Muscle of leg (tissue), 11 donors: ENCODE measurements around the gene H6PD. TPM values are rescaled to one million over a fixed set of nuclear protein-coding genes. Genes with fewer than 3 reads are reported as not detected.

Experiments used
- DNase-seq: peaks from one replicate; pipeline ENCODE4 v3.0.0; 2013
- H3K27ac ChIP-seq: one replicate; pipeline ENCODE4 v1.5.1; 2013; ENCODE audit warnings: mild to moderate bottlenecking, low read length, control low read depth
- H3K27me3 ChIP-seq: one replicate; pipeline ENCODE4 v1.6.1; 2013; ENCODE audit warnings: low read length; ENCODE audit not compliant: control insufficient read depth, insufficient read depth
- H3K36me3 ChIP-seq: one replicate; pipeline ENCODE4 v1.6.1; 2013; ENCODE audit warnings: low read length; ENCODE audit not compliant: control insufficient read depth, insufficient read depth
- H3K4me1 ChIP-seq: one replicate; pipeline ENCODE4 v1.6.1; 2013; ENCODE audit warnings: low read length; ENCODE audit not compliant: control insufficient read depth, insufficient read depth
- H3K4me3 ChIP-seq: one replicate; pipeline ENCODE4 v1.5.1; 2013; ENCODE audit warnings: low read length, control low read depth
- H3K9me3 ChIP-seq: replicated peaks from 2 replicates; pipeline ENCODE4 v1.6.1; 2013; ENCODE audit warnings: low read depth, low read length; ENCODE audit not compliant: control insufficient read depth
- WGBS: methylation state at CpG from one replicate; pipeline ENCODE4 v1.1.5; 2013; ENCODE audit warnings: missing lambda C conversion rate; ENCODE audit not compliant: insufficient coverage; 5-methylcytosine and 5-hydroxymethylcytosine counted together
- polyA plus RNA-seq, 8 donors: library from polyadenylated mRNA; unstranded; fragments of 120-200 nt; gene quantifications; one replicate each; pipeline versions ENCODE4 v1.2.1 to v1.2.3, GENCODE V29; 2013; ENCODE audit warnings: inconsistent platforms in 1 of 8, low replicate concordance in 1 of 8; ENCODE audit not compliant: insufficient read length in 8 of 8, insufficient read depth in 1 of 8
- total RNA-seq: library from RNA; stranded (reverse); fragments of 120-200 nt; gene quantifications from one replicate; pipeline ENCODE4 v1.2.4, GENCODE V29; 2013

H6PD gene
- total and polyA plus RNA-seq, 9 donors, result 24.1 to 49.1 (median 36.5) TPM

- no peak for DNase-seq
- WGBS, result 80% methylated on average over 14 of the region's 14 CpGs
- H3K9me3 ChIP-seq, result no peaks in the 10 kb centered on the region
- H3K27ac ChIP-seq, result no peak overlapping the region
- no peaks in the 10 kb centered on the region for H3K36me3 ChIP-seq
- H3K4me3 ChIP-seq, result no peak overlapping the region
- peaks cover 6% of the 10 kb centered on the region for H3K27me3 ChIP-seq
- peaks cover 20% of the 10 kb centered on the region for H3K4me1 ChIP-seq
Measured at GRCh38 chr1:9306006-9306405, 71.4 kb downstream of the H6PD start.

- WGBS, result 30% methylated on average over 8 of the region's 10 CpGs
Measured at GRCh38 chr1:9307303-9307702, 72.7 kb downstream of the H6PD start.

GRCh38 chr1:9308236-9308785, 73.7 kb downstream of the H6PD start:
- no peak overlapping the region for H3K4me3 ChIP-seq
- no peak overlapping the region for H3K27ac ChIP-seq
- 66% methylated on average over 3 of the region's 9 CpGs for WGBS
- H3K4me1 ChIP-seq, result peaks cover 8% of the 10 kb centered on the region
- no peak for DNase-seq
- no peaks in the 10 kb centered on the region for H3K9me3 ChIP-seq
- H3K27me3 ChIP-seq, result peaks cover 2% of the 10 kb centered on the region
- no peaks in the 10 kb centered on the region for H3K36me3 ChIP-seq

More at GRCh38 chr1:9307303-9307702, 72.7 kb downstream of the H6PD start:
- Histone ChIP-seq H3K4me3 (no peak overlapping the region), H3K36me3 (no peaks in the 10 kb centered on the region), H3K9me3 (no peaks in the 10 kb centered on the region), H3K27me3 (peaks cover 6% of the 10 kb centered on the region), H3K4me1 (peaks cover 18% of the 10 kb centered on the region), H3K27ac (no peak overlapping the region)
- DNase-seq, result no peak

- no peak for DNase-seq
- Histone ChIP-seq H3K27me3 (peaks cover 2% of the 10 kb centered on the region), H3K4me3 (no peak overlapping the region), H3K9me3 (no peaks in the 10 kb centered on the region), H3K27ac (no peak overlapping the region), H3K36me3 (no peaks in the 10 kb centered on the region), H3K4me1 (peaks cover 7% of the 10 kb centered on the region)
- WGBS, result no CpG with 5 or more reads among the region's 8 CpGs
Measured at GRCh38 chr1:9309080-9309479, 74.5 kb downstream of the H6PD start.

GRCh38 chr1:9309991-9310390, 75.4 kb downstream of the H6PD start:
- Histone ChIP-seq H3K4me3 (no peak overlapping the region), H3K4me1 (peaks cover 7% of the 10 kb centered on the region), H3K9me3 (no peaks in the 10 kb centered on the region), H3K27ac (no peak overlapping the region), H3K27me3 (peaks cover 2% of the 10 kb centered on the region), H3K36me3 (no peaks in the 10 kb centered on the region)
- no peak for DNase-seq
- WGBS, result 78% methylated on average over 7 of the region's 7 CpGs

- Histone ChIP-seq H3K4me1 (peaks cover 7% of the 10 kb centered on the region), H3K27ac (no peak overlapping the region), H3K27me3 (peaks cover 2% of the 10 kb centered on the region), H3K9me3 (no peaks in the 10 kb centered on the region), H3K4me3 (no peak overlapping the region), H3K36me3 (no peaks in the 10 kb centered on the region)
- whole genome bisulfite sequencing, result 81% methylated on average over 4 of the region's 10 CpGs
- no peak for DNase-seq
Measured at GRCh38 chr1:9311029-9311428, 76.5 kb downstream of the H6PD start.

- 72% methylated on average over 7 of the region's 9 CpGs for WGBS
- no peak for DNase-seq
- Histone ChIP-seq H3K36me3 (no peaks in the 10 kb centered on the region), H3K27me3 (peaks cover 2% of the 10 kb centered on the region), H3K4me3 (no peak overlapping the region), H3K4me1 (peaks cover 7% of the 10 kb centered on the region), H3K9me3 (no peaks in the 10 kb centered on the region), H3K27ac (no peak overlapping the region)
Measured at GRCh38 chr1:9311479-9311878, 76.9 kb downstream of the H6PD start.

GRCh38 chr1:9312168-9312720, 77.7 kb downstream of the H6PD start:
- Histone ChIP-seq H3K27me3 (peaks cover 2% of the 10 kb centered on the region), H3K9me3 (no peaks in the 10 kb centered on the region), H3K4me3 (no peak overlapping the region), H3K36me3 (no peaks in the 10 kb centered on the region), H3K4me1 (peaks cover 7% of the 10 kb centered on the region), H3K27ac (no peak overlapping the region)
- WGBS, result 68% methylated on average over 3 of the region's 18 CpGs
- DNase-seq, result no peak

- DNase-seq, result no peak
- Histone ChIP-seq H3K4me1 (peaks cover 14% of the 10 kb centered on the region), H3K9me3 (no peaks in the 10 kb centered on the region), H3K4me3 (no peak overlapping the region), H3K27me3 (no peaks in the 10 kb centered on the region), H3K27ac (no peak overlapping the region), H3K36me3 (no peaks in the 10 kb centered on the region)
- WGBS, result 72% methylated on average over 7 of the region's 11 CpGs
Measured at GRCh38 chr1:9313576-9313975, 79.0 kb downstream of the H6PD start.

- no peaks in the 10 kb centered on the region for H3K9me3 ChIP-seq
- H3K4me3 ChIP-seq, result no peak overlapping the region
- no peak for DNase-seq
- peaks cover 15% of the 10 kb centered on the region for H3K4me1 ChIP-seq
- H3K36me3 ChIP-seq, result no peaks in the 10 kb centered on the region
- H3K27me3 ChIP-seq, result no peaks in the 10 kb centered on the region
- no peak overlapping the region for H3K27ac ChIP-seq
- 67% methylated on average over 7 of the region's 8 CpGs for WGBS
Measured at GRCh38 chr1:9314111-9314510, 79.5 kb downstream of the H6PD start.
